ENCODE measurements around the gene COA3.
"Not testable (repeated sequence)": the region's sequence is repeated elsewhere in the genome, so short reads cannot be mapped to it uniquely, and the experiment has no call there.

COA3 gene

DNA sequence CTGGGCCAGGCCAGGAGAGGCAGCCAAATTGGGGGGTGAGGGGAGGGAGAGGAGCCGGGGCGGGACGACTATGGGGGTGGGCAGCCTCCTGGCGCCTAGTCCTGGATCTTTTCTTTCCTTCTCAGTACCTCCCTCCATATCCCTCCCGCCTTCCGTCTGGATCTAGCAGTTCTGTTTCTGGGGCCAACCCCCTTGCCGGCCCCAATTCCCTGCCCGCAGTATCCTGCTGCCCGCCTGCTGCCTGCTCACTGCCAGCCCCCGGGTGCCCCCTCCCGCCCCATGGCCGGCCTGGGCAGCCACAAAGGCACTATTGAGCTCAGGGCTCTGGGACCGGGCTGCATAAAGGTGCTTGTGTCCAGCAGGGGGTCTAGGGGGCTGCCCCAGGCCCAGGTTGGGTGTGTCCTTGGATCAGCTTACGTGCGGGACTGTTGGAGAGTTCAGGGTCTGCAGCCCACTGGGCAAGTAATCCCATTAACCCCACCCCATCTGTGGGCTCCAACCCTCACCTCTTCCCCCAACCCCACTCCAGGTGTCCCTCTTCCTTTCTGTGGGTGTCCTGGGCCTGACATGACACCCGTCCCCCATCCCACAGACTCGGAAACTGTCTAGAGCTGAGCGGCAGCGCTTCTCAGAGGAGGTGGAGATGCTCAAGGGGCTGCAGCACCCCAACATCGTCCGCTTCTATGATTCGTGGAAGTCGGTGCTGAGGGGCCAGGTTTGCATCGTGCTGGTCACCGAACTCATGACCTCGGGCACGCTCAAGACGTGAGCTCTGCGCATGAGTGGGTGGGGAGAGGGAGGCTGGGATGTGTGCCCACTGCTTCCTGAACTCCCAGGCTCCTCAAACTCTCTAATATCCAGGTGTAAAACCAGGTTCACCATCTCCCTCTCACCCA lies 16.1 kb downstream of the COA3 start:
- no peak for DNase-seq (ENCODE audit: low read depth in 1 of 2, low spot score in 1 of 2)

DNA sequence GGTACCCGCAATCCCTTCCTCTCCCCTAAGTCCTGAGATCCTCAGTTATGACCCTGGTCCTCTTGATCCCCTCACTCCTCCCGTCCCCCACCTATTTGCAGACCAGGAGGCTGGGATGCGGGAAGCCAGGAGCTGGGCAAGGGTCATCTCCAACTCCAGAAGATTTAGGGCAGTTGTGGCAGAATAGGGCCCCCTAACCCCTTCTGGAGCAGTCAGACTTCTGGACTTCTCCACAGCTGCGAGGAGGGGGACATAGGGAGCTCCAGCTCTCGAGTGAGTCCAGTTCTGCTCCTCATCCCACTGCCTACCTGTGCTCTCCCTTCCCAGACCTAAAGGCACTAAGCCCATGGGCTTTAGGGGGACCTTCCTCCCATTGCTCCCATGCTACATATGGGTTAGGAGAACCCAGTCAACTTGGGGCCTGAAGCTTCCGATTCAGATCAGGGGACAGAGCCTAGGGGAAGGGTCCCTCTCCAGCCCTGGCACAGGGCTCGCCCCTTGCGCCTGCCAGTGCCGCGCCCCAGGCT lies 16.8 kb downstream of the COA3 start:
- DNase-seq (ENCODE audit: low read depth in 1 of 2, low spot score in 1 of 2): no peak

DNA sequence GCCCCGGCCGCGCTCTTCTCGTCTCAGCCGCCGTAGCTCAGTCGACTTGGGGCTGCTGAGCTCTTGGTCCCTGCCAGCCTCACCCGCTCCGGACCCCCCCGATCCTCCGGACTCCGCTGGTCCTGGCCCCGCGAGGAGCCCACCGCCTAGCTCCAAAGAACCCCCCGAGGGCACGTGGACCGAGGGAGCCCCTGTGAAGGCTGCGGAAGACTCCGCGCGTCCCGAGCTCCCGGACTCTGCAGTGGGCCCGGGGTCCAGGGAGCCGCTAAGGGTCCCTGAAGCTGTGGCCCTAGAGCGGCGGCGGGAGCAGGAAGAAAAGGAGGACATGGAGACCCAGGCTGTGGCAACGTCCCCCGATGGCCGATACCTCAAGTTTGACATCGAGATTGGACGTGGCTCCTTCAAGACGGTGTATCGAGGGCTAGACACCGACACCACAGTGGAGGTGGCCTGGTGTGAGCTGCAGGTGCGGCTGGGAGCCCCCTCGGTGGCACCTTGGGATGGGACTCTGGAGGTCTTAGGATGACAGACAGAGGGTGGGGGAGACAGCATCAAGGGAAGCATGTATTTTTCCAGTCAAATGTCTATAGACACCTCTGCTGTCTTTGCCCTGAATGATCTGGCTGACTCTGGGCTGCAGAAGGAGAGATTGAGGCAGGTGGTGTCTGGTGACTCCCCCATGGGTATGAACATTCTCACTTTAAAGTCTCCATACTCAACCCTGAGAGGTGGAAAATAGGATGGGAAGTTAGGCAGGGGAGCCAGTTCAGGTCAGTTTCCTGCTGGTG lies 17.5 kb downstream of the COA3 start:
- DNase-seq (ENCODE audit: low read depth in 1 of 2, low spot score in 1 of 2): no peak

DNA sequence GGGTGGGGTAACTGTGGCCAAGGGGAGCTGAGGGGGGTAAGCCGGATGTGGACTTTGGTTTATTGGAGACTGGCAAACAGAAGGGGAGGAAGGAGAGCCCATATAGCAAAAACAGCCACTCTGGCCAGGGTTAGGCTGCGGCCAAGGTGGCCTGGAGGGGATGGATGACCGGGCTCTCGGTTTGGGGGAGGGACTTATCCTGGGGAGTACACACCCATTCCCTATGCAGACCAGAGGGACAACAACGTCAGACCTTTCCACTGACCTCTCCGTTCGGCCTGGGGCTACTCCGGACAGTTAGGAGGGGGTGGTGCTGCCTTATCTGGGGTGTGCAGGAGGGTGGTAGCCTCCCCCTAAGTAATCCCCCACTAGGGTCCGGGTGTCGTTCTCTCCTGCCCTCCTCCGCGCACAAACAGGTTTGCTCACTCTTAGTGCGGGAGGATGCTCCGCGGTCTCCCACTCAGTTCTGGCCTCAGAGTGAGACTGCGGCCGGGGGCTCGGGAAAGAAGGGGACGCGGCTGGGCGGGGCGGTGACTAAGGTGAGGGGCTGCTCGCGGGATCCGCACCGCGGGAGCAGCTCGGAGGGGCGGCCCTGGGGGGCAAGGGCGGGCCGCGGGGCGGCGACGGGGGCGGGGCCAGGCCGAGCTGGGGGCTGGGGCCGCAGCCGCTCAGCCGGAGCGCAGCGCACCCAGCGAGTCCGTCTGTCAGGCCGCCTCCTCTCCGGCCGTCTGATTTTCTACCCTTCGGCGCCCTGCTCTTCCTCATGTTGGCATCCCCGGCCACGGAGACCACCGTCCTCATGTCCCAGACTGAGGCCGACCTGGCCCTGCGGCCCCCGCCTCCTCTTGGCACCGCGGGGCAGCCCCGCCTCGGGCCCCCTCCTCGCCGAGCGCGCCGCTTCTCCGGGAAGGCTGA lies 18.3 kb downstream of the COA3 start, which contains the start of gene WNK4:
Gene WNK4 (plus strand): TSS at position 675 of the 915 bp plus-strand sequence. CDS start 89 bp downstream, at position 764.
- no peak for DNase-seq (ENCODE audit: low read depth in 1 of 2, low spot score in 1 of 2)

DNA sequence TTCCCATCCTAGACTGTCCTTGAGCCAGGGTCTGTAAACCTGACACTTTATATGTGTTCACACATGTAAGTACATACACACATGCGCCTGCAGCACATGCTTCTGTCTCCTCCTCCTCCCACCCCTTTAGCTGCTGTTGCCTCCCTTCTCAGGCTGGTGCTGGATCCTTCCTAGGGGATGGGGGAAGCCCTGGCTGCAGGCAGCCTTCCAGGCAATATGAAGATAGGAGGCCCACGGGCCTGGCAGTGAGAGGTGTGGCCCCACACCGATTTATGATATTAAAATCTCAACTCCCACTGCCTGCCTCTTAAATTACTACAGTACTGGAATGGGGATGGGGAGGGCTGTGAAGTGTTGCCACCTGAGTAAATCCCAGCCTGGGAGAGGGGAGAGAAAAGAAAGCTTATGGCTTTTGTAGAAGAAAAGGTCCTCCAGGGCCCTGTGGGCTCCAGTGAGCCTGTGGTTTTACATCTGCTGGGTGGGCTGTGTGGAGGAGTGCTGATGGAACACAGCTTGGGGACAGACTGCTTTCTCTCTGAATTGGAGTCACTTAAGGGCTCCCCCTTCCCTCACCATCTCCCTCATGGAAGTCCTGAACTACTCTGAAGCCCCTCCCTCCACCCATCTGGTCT lies 19.1 kb downstream of the COA3 start:
- DNase-seq (ENCODE audit: low read depth in 1 of 2, low spot score in 1 of 2): no peak

DNA sequence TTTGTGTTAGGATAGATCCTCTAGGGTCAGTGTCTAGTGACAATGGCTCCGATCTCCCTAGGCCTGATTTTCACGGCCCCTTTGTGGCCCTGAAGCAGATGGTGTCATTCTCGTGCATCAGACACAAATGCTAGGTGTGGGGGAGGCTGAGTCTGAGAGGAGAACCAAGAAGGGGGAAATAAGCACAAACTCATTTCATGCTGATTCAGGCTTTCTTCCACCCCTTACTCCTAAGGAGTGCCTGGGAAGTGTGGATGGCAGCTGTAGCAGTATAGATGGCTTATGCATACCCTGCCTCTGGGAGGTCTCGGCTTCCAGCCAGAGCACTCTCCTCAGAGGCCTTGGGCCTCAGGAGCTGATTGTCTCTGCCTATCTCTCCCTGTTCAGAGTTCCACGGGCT lies 19.9 kb downstream of the COA3 start:
- DNase-seq (ENCODE audit: low read depth in 1 of 2, low spot score in 1 of 2): no peak

DNA sequence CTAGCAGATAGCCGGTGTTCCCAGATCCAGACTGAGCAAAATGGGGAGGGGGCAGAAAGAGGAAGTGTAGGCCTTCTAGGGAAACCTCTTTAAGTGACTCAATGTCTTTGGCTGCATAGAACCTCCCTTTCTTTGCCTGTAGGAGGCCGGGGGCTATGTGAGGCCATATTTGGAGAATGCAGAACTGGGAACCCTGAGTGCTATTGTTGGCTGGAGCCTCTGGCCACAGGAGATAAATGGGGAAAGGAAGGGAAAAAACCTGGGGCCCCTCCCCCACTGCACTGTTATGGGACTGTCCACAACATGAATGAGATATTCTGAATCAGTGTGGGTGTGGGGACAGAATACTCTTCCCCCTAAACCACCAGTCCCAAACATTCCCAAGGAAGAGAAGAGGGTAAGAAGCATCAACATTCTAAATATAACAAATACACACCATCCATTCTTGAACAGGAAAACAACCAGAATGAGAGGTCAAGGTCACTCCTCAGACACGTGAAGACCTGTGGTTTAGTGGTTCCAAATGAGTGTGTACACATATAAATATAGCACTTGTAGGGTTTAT lies 22.9 kb downstream of the COA3 start:
- no peak for DNase-seq (ENCODE audit: low read depth in 1 of 2, low spot score in 1 of 2)

DNA sequence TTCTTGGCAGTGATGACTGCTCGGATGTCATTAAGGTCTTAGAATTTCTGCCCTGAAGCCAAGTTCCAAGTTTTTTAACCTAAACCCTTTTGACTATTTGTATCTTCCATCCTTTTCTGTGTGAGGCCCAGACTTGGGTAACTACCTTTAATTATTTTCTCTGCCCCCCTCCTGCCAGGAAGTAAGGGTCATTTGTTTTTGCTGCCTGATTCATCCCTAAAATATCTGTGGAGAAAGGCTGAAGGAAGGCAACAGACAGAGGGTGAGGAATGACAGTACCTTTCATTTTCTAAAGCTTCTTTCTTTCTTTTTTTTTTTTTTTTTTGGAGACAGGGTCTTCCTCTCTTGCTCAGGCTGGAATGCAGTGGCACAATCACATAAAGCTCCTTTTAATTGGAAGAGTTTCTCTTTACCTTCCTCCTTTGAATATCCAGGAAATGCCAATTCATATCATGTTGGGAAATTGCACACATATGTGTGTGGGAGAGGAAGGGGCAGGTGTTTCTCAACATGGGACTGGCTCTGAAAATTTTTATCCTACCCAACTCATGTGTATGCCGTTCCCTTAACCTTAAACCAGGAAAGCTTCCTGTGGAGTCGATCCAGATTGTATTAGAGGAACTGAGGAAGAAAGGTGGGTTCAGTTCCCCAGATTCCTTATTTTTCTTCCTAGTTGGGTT lies 24.3 kb downstream of the COA3 start:
- DNase-seq (ENCODE audit: low read depth in 1 of 2, low spot score in 1 of 2): no peak

DNA sequence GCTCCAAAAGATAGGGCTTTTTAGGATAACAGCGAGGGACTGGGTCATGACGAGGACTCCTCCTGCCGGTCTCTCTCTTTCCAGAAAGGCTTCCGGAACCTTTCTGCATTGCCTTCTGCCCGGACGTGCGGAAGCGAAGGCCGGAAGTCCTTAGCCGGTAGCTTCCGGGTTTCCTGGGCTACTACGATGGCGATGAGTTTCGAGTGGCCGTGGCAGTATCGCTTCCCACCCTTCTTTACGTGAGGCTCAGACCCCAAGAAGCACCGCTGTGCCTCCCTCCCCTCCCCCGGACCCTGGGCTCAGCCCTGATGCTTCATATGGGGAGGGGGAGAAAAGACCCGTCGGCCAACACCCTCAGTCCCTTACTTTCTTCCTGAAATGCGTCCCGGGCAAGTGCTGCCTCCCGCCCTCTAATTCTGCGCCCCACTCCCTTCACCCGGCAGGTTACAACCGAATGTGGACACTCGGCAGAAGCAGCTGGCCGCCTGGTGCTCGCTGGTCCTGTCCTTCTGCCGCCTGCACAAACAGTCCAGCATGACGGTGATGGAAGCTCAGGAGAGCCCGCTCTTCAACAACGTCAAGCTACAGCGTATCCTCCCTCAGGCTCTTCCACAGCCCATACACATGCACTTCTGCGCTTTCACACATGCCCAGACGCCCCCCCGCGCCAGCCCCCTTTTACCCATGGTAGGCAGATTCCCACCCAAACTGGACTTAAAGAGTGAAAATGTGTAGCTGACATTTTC lies 25.0 kb downstream of the COA3 start, which contains the start of gene VPS25:
Gene VPS25 (plus strand): TSS at position 160 of the 746 bp plus-strand sequence. CDS start 27 bp downstream, at position 187.
- peak; percentile 56 to 76 for DNase-seq (ENCODE audit: low read depth in 1 of 2, low spot score in 1 of 2)

DNA sequence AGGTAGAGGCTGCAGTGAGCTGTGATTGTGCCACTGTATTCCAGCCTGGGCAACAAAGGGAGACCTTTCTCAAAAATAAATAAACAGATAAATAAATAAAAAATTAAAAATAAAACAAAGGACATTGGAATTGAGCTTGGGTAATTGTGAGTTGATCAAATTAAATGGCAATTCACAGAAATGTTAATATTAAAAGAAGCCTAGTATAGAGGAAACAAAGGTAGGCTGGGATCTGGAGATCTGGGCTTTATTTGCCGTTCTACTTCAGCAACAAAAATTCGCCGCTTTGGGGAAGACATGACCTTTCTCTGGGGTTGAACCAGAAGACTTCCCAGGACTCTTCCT lies 25.6 kb downstream of the COA3 start:
- DNase-seq (ENCODE audit: low read depth in 1 of 2, low spot score in 1 of 2): no peak

DNA sequence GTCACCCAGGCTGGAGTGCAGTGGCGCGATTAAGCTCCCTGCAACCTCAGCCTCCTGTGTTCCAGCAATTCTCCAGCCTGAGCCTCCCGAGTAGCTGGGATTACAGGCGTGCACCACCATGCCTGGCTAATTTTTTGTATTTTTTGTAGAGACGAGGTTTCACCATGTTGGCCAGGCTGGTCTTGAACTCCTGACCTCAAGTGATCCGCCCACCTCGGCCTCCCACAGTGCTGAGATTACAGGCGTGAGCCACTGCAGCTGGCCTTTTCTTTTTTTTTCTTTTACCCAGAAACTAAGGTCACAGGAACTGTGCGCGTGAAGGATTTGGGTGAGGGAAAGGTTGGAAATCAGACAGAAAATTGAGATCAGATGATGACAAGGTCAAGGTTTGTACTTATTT lies 28.5 kb downstream of the COA3 start:
- DNase-seq (ENCODE audit: low read depth in 1 of 2, low spot score in 1 of 2): not testable (repeated sequence)

DNA sequence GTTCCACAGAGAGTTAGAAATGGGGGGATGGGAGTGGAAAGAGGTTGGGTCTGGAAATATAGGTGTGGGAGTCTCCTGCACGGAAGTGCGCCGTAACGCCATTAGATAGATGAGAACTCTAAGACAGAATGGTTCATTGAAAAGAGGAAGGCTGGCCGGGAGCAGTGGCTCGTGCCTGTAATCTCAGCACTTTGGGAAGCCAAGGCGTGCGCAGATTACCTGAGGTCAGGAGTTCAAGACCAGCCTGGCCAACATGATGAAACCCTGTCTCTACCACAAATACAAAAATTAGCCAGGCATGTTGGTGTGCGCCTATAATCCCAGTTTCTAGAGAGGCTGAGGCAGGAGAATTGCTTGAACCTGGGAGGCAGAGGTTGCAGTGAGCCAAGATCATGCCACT lies 30.5 kb downstream of the COA3 start:
- DNase-seq (ENCODE audit: low read depth in 1 of 2, low spot score in 1 of 2): not testable (repeated sequence)

DNA sequence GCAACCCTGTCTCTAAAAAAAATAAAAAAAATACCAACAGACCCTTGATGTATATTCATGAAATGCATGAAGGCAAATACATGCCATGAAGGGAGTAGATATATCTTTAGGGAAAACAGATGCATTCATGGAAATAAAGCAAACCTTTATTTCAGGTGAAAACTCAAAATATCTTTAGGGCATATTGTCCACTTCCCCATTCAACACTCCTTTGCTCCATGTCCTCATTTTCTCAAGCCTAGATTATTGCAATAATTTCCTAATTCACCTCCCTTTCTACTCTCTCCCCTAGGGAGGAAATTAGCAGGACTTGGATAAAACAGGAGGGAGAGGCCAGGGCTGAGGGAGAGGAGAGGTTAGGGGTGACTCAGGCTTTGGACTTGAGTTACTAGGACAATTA lies 31.0 kb downstream of the COA3 start:
- DNase-seq (ENCODE audit: low read depth in 1 of 2, low spot score in 1 of 2): no peak

DNA sequence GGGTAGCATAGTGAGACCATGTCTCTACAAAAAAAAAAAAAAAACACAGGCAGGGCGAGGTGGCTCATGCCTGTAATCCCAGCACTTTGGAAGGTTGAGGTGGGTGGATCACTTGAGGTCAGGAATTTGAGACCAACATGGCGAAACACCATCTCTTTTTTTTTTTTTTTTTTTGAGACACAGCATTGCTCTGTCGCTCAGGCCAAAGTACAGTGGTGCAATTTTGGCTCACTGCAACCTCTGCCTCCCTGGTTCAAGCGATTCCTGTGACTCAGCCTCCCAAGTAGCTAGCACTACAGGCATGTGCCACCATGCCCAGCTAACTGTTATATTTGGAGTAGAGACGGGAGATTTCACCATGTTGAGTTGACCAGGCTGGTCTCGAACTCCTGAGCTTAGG lies 32.4 kb downstream of the COA3 start:
- DNase-seq (ENCODE audit: low read depth in 1 of 2, low spot score in 1 of 2): no peak

DNA sequence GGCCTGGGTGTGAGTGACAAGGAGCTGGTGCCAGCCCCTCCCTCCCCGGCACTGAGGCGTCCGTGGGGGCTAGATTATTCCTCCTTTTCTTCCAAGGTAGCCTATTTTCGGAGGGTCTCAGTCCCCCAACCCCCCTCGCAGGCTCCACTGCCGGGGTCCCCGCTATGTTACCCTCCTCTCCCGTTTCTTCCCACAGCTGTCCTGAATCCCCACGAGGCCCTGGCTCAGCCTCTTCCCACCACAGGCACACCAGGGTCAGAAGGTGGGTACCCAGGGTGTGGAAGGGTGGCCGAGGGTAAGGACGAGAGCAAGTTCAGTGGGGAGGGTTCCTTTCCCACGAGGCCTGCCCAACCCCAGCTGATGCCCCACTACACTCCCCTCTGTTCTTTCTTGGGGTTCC lies 36.9 kb downstream of the COA3 start:
- DNase-seq (ENCODE audit: low read depth in 1 of 2, low spot score in 1 of 2): no peak

DNA sequence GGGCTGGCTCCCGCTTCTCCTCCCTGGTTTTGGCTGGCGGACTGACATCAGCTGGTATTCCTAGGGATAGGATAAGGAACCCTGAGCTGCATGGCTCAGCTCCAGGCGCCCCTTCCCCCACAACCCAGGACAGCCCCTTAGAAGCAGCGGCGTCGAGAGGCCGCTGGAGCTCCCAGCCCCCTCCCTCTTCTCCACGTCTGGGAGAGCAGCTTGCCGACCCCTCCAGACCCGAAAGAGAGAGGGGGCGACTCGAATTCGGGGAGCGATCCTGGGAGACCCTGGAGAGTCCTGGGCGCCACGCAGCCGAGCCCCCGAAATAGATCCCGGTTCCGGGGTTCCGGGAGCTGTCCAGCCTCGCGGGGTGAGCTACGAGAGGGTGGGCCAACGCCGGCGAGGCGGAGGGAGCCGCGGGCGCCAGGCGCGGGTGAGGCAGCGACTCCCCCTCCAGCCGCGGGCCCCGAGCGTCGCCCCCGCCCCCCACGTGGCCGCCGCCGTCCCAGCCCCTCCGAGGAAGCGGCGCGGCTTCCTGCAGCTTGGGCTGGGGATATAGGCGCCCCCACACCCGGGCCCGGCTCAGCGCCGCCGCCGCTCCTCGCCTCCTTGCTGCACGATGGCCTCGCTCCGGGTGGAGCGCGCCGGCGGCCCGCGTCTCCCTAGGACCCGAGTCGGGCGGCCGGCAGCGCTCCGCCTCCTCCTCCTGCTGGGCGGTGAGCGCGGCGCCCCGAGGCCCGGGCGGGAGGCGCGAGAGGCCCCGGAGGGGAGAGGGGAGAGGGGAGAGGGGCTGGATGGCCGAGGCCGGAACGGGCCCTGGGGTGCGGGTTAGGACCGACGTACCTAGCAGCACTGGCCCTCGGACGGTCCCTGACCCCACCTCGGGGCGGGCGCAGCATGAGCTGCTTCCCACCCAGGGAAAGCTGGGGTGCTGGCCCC lies 37.6 kb downstream of the COA3 start, which contains the start of gene RAMP2:
Gene RAMP2 (plus strand): TSS at position 576 of the 930 bp plus-strand sequence. CDS start 35 bp downstream, at position 611.
- no peak for DNase-seq (ENCODE audit: low read depth in 1 of 2, low spot score in 1 of 2)

DNA sequence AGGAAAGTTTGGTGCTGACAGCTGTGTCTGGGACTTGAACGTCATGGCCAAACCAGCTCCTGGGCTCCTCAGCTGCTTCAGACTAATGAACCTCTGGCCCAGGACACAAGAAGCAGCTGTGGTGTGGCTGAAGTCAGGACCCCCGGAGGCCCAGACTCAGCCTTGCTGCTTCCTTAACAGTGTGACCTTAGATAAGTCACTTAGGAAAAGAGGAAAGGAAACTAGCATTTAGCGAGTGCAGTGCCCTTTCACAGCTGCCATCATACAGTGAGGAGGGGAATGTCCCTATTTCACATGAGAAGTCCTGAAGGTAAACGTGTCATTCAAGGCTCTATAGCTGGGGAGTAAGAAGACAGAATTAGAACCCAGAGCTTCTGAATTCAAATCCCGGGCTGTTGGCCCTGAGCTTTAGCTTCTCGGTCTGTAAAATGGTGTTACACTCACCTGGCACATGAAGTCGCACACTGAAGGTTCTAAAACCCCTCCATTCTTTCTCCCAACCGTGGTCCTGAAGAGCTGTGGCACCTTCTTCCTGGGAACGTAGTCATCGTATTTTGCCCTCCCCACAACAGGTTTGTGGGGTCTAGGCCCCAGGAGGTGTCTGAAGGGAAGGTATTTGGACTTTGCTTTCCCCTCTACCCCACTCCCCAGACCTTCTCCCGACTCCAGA lies 38.4 kb downstream of the COA3 start:
- DNase-seq (ENCODE audit: low read depth in 1 of 2, low spot score in 1 of 2): no peak

All from activated CD4-positive, alpha-beta T cell treated with anti-CD3 and anti-CD28 coated beads, Interleukin-2, amount 50 U/mL, for 24 hours (primary cell).